ENCODE results near the gene SIN3B. TPM values are rescaled to one million over a fixed set of nuclear protein-coding genes. Genes with fewer than 3 reads are reported as not detected.
"Not testable (repeated sequence)": the region's sequence is repeated elsewhere in the genome, so short reads cannot be mapped to it uniquely, and the experiment has no call there.

Gene SIN3B
- total RNA-seq, 1 experiment from 2014 or later: 49.7 TPM

- intact Hi-C loops (cut with micrococcal nuclease; ENCODE audit: unreplicated experiment): no loop called here
- H3K27me3 Mint-ChIP-seq (ENCODE audit: unreplicated experiment): no peaks in the 10 kb centered on the region
- no peaks in the 10 kb centered on the region for H3K4me1 Mint-ChIP-seq (ENCODE audit: low read depth, unreplicated experiment)
- CTCF ChIA-PET: interaction anchor here (0.6 kb wide), 1 partner anchor 13 kb away, joined by 4 read pairs; no protein-coding TSS in a partner anchor
- no peak for TF ChIP-seq CTCF (IDR thresholded peaks at IDR 0.05; ENCODE audit: unreplicated experiment)
- no TSS peak for BruUV-seq (replicated peaks)
- H3K27ac Mint-ChIP-seq (ENCODE audit: unreplicated experiment): no peak overlapping the region
- no peak for DNase-seq
- H3K4me3 Mint-ChIP-seq (ENCODE audit: low read depth, unreplicated experiment): no peak overlapping the region
- peaks cover 3% of the 10 kb centered on the region for H3K9me3 Mint-ChIP-seq (ENCODE audit: low read depth, unreplicated experiment)
- H3K36me3 Mint-ChIP-seq (ENCODE audit: insufficient read depth, unreplicated experiment): no peaks in the 10 kb centered on the region
These were observed 34.4 kb upstream of the SIN3B start for GRCh38 chr19:16794456-16795441.

- Mint-ChIP-seq H3K36me3 (ENCODE audit: insufficient read depth, unreplicated experiment) (no peaks in the 10 kb centered on the region), H3K27ac (ENCODE audit: unreplicated experiment) (no peak overlapping the region), H3K4me1 (ENCODE audit: low read depth, unreplicated experiment) (no peaks in the 10 kb centered on the region), H3K27me3 (ENCODE audit: unreplicated experiment) (no peaks in the 10 kb centered on the region), H3K9me3 (ENCODE audit: low read depth, unreplicated experiment) (peaks cover 3% of the 10 kb centered on the region), H3K4me3 (ENCODE audit: low read depth, unreplicated experiment) (no peak overlapping the region)
- intact Hi-C loops (cut with micrococcal nuclease; ENCODE audit: unreplicated experiment): no loop called here
- no peak for TF ChIP-seq CTCF (IDR thresholded peaks at IDR 0.05; ENCODE audit: unreplicated experiment)
- BruUV-seq (replicated peaks): no TSS peak
- CTCF ChIA-PET: interaction anchor here (0.6 kb wide), 1 partner anchor 14 kb away, joined by 4 read pairs; no protein-coding TSS in a partner anchor
- DNase-seq: no peak
These were observed 33.5 kb upstream of the SIN3B start for GRCh38 chr19:16795731-16796130.

DNA sequence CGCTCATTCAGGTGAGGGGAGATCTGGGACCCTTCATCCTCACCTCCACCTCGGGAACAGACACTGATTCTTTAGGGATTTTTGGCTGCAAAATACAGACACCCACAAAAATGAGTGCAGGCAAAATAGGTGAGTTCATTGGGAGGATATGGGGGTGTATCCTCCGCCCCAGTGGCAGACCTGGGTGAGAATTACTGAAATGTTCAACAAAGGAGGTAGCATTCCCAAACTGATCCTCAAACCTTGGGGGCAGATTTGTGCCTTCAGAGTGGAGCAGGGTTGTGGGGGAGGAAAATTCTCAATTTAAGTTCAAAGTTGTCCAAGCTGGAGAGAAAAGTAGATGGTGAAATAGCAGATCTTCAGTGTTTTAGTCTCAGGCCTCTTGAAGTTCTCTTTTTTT is 31.3 kb upstream of the SIN3B start:
- no peak for TF ChIP-seq CTCF (IDR thresholded peaks at IDR 0.05; ENCODE audit: unreplicated experiment)
- H3K4me3 Mint-ChIP-seq (ENCODE audit: low read depth, unreplicated experiment): no peak overlapping the region
- H3K36me3 Mint-ChIP-seq (ENCODE audit: insufficient read depth, unreplicated experiment): no peaks in the 10 kb centered on the region
- CTCF ChIA-PET: no interaction called here
- no peaks in the 10 kb centered on the region for H3K27me3 Mint-ChIP-seq (ENCODE audit: unreplicated experiment)
- peaks cover 3% of the 10 kb centered on the region for H3K9me3 Mint-ChIP-seq (ENCODE audit: low read depth, unreplicated experiment)
- BruUV-seq (replicated peaks): no TSS peak
- DNase-seq: no peak
- H3K27ac Mint-ChIP-seq (ENCODE audit: unreplicated experiment): no peak overlapping the region
- H3K4me1 Mint-ChIP-seq (ENCODE audit: low read depth, unreplicated experiment): no peaks in the 10 kb centered on the region
- intact Hi-C loops (cut with micrococcal nuclease; ENCODE audit: unreplicated experiment): no loop called here

DNA sequence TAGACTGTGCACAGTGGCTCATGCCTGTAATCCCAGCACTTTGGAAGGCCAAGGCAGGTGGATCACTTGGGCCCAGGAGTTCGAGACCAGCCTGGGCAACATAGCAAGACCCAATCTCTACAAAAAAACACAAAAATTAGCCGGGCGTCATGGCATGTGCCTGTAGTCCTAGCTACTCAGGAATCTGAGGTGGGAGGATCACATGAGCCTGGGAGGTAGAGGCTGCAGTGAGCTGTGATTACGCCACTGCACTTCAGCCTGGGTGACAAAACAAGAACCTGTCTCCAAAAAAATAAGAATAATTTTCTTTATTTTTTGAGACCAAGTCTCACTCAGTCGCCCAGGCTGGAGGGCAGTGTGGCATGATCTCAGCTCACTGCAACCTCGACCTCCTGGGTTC is 30.9 kb upstream of the SIN3B start:
- intact Hi-C loops (cut with micrococcal nuclease; ENCODE audit: unreplicated experiment); H3K27me3 Mint-ChIP-seq (ENCODE audit: unreplicated experiment); H3K27ac Mint-ChIP-seq (ENCODE audit: unreplicated experiment); BruUV-seq (replicated peaks); H3K4me1 Mint-ChIP-seq (ENCODE audit: low read depth, unreplicated experiment); H3K36me3 Mint-ChIP-seq (ENCODE audit: insufficient read depth, unreplicated experiment); DNase-seq; H3K9me3 Mint-ChIP-seq (ENCODE audit: low read depth, unreplicated experiment); CTCF ChIA-PET; H3K4me3 Mint-ChIP-seq (ENCODE audit: low read depth, unreplicated experiment): not testable (repeated sequence)

GRCh38 chr19:16799740-16800139 is 29.5 kb upstream of the SIN3B start:
- Mint-ChIP-seq H3K27ac (ENCODE audit: unreplicated experiment) (no peak overlapping the region), H3K36me3 (ENCODE audit: insufficient read depth, unreplicated experiment) (no peaks in the 10 kb centered on the region), H3K4me3 (ENCODE audit: low read depth, unreplicated experiment) (no peak overlapping the region), H3K27me3 (ENCODE audit: unreplicated experiment) (no peaks in the 10 kb centered on the region), H3K4me1 (ENCODE audit: low read depth, unreplicated experiment) (no peaks in the 10 kb centered on the region), H3K9me3 (ENCODE audit: low read depth, unreplicated experiment) (peaks cover 3% of the 10 kb centered on the region)
- CTCF ChIA-PET: no interaction called here
- TF ChIP-seq CTCF (IDR thresholded peaks at IDR 0.05; ENCODE audit: unreplicated experiment): no peak
- intact Hi-C loops (cut with micrococcal nuclease; ENCODE audit: unreplicated experiment): no loop called here
- DNase-seq: no peak
- BruUV-seq (replicated peaks): no TSS peak
